Uterus (tissue), 4 donors: Measurements from ENCODE around the gene PUS7L. TPM values are rescaled to one million over a fixed set of nuclear protein-coding genes. Genes with fewer than 3 reads are reported as not detected.

Experiments
- DNase-seq, 2 donors: peaks; one replicate each; pipeline ENCODE4 v3.0.0-alpha.2; 2019 to 2020
- H3K27ac ChIP-seq, 2 donors: fragments of 200-600 bp; sonication (generic); 1 replicate in 1 of 2; 2 replicates in 1 of 2; pipeline ENCODE4 v1.5.1; 2016 to 2018
- H3K27me3 ChIP-seq, 2 donors: fragments of 200-600 bp; sonication (generic); one replicate each; pipeline ENCODE4 v1.5.1; 2018 to 2019; ENCODE audit warnings: control low read depth in 1 of 2
- H3K36me3 ChIP-seq, 2 donors: fragments of 200-600 bp; sonication (generic); one replicate each; pipeline ENCODE4 v1.5.1; 2019; ENCODE audit warnings: control low read depth in 1 of 2
- H3K4me1 ChIP-seq, 2 donors: fragments of 200-600 bp; sonication (generic); one replicate each; pipeline ENCODE4 v1.5.1; 2018 to 2019; ENCODE audit warnings: control low read depth in 1 of 2
- H3K4me3 ChIP-seq, 2 donors: fragments of 200-600 bp; sonication (generic); 1 replicate in 1 of 2; 2 replicates in 1 of 2; pipeline ENCODE4 v1.5.1; 2018 to 2019; ENCODE audit warnings: mild to moderate bottlenecking in 1 of 2
- H3K9me3 ChIP-seq, 2 donors: fragments of 200-600 bp; sonication (generic); one replicate each; pipeline ENCODE4 v1.5.1; 2019; ENCODE audit warnings: control low read depth in 1 of 2
- CTCF ChIP-seq, 4 experiments: fragments of 200-600 bp in 2 of 4; fragments of 450-650 bp in 2 of 4; sonication (generic) in 2 of 4; IDR thresholded peaks; one replicate each; pipeline ENCODE4 v1.5.1; 2016 to 2019; ENCODE audit warnings: antibody characterized with exemption in 4 of 4, mild to moderate bottlenecking in 2 of 4, moderate library complexity in 1 of 4
- POLR2A ChIP-seq, 2 donors: fragments of 450-650 bp; IDR thresholded peaks; one replicate each; pipeline ENCODE4 v1.6.1; 2016; ENCODE audit warnings: antibody characterized with exemption in 2 of 2, mild to moderate bottlenecking in 1 of 2, moderate library complexity in 1 of 2
- intact Hi-C: fragments of 100-400 bp; cut with DNase I; formaldehyde crosslinking; loops from one replicate; pipeline ENCODE4 v1.15.1; 2023; ENCODE audit warnings: low total_unique reads
- total RNA-seq, 4 donors: library from RNA; depleted of rRNA in 3 of 4; stranded (reverse); fragments of >200 nt in 3 of 4; gene quantifications; one replicate each; pipeline versions ENCODE4 v1.1.0 to v1.2.4, GENCODE V29; 2014 to 2023
- donor health status: DM: yes; HTN: yes; CAD: no.

PUS7L gene
- total RNA-seq, 4 donors from 2014 or later: 10.6 to 39.6 (median 19.1) TPM

- H3K9me3 ChIP-seq: no peaks in the 10 kb centered on the region
- intact Hi-C loops: no loop called here
- no peak for DNase-seq
These were observed 28.3 kb downstream of the PUS7L start for GRCh38 chr12:43730283-43730682.

GRCh38 chr12:43728698-43729097 lies 29.9 kb downstream of the PUS7L start:
- Histone ChIP-seq H3K27ac (no peak overlapping the region), H3K4me3 (no peak overlapping the region), H3K4me1 (no peaks in the 10 kb centered on the region), H3K27me3 (no peaks in the 10 kb centered on the region), H3K9me3 (no peaks in the 10 kb centered on the region), H3K36me3 (no peaks in the 10 kb centered on the region)
- DNase-seq: no peak
- no peak for TF ChIP-seq POLR2A (IDR thresholded peaks at IDR 0.05)
- no peak for TF ChIP-seq CTCF (IDR thresholded peaks at IDR 0.05)
- intact Hi-C loops: no loop called here

More at GRCh38 chr12:43730283-43730682, 28.3 kb downstream of the PUS7L start:
- no peak for TF ChIP-seq POLR2A (IDR thresholded peaks at IDR 0.05)
- TF ChIP-seq CTCF (IDR thresholded peaks at IDR 0.05): no peak
- H3K4me3 ChIP-seq: no peak overlapping the region
- no peaks in the 10 kb centered on the region for H3K27me3 ChIP-seq
- H3K4me1 ChIP-seq: no peaks in the 10 kb centered on the region
- no peak overlapping the region for H3K27ac ChIP-seq
- H3K36me3 ChIP-seq: no peaks in the 10 kb centered on the region

- DNase-seq: no peak
These were observed 30.5 kb downstream of the PUS7L start for GRCh38 chr12:43728117-43728516.

GRCh38 chr12:43723134-43723533 lies 35.5 kb downstream of the PUS7L start:
- no peaks in the 10 kb centered on the region for H3K36me3 ChIP-seq
- intact Hi-C loops: no loop called here
- no peak for TF ChIP-seq CTCF (IDR thresholded peaks at IDR 0.05)
- no peak for TF ChIP-seq POLR2A (IDR thresholded peaks at IDR 0.05)
- no peak for DNase-seq
- H3K27me3 ChIP-seq: no peaks in the 10 kb centered on the region
- no peak overlapping the region for H3K27ac ChIP-seq
- no peaks in the 10 kb centered on the region for H3K9me3 ChIP-seq
- no peak overlapping the region for H3K4me3 ChIP-seq
- no peaks in the 10 kb centered on the region for H3K4me1 ChIP-seq

More at GRCh38 chr12:43728117-43728516, 30.5 kb downstream of the PUS7L start:
- Histone ChIP-seq H3K27ac (no peak overlapping the region), H3K9me3 (no peaks in the 10 kb centered on the region), H3K27me3 (no peaks in the 10 kb centered on the region), H3K4me3 (no peak overlapping the region), H3K4me1 (no peaks in the 10 kb centered on the region), H3K36me3 (no peaks in the 10 kb centered on the region)
- intact Hi-C loops: no loop called here
- TF ChIP-seq POLR2A (IDR thresholded peaks at IDR 0.05): no peak
- no peak for TF ChIP-seq CTCF (IDR thresholded peaks at IDR 0.05)

- H3K4me3 ChIP-seq: no peak overlapping the region
- no peaks in the 10 kb centered on the region for H3K9me3 ChIP-seq
- no peaks in the 10 kb centered on the region for H3K4me1 ChIP-seq
- no peaks in the 10 kb centered on the region for H3K27me3 ChIP-seq
- intact Hi-C loops: no loop called here
- no peak for DNase-seq
- no peak overlapping the region for H3K27ac ChIP-seq
- no peaks in the 10 kb centered on the region for H3K36me3 ChIP-seq
- no peak for TF ChIP-seq CTCF (IDR thresholded peaks at IDR 0.05)
- no peak for TF ChIP-seq POLR2A (IDR thresholded peaks at IDR 0.05)
These were observed 36.0 kb downstream of the PUS7L start for GRCh38 chr12:43722621-43723020.
